IMR-90 (cell line): ENCODE results near the gene TP63. TPM values are rescaled to one million over a fixed set of nuclear protein-coding genes. Genes with fewer than 3 reads are reported as not detected.

Source experiments
- ATAC-seq: fragments of 200-7000 bp; cut with Tn5 transposase; 2 replicates; pipeline ENCODE4 v1.9.1; 2020; ENCODE audit warnings: low read depth, mild to moderate bottlenecking, moderate library complexity
- BruUV-seq: library from RNA; stranded (reverse); fragments of 400-500 nt; replicated peaks from 2 replicates; lab custom pipeline; 2021; lab: Mats Ljungman, UMichigan
- CTCF ChIA-PET: fragments of 300-600 bp; formaldehyde crosslinking; extraction: SDS; loops from one replicate; lab custom pipeline; 2021; ENCODE audit warnings: antibody characterized with exemption; lab: Yijun Ruan, JAX
- POLR2A ChIA-PET: fragments of 300-600 bp; sonication (Branson Sonifier 250); formaldehyde crosslinking; loops from one replicate; lab custom pipeline; 2022; ENCODE audit warnings: antibody characterized with exemption; ENCODE audit not compliant: unreplicated experiment; lab: Charles Lee
- DNase-seq: peaks from one replicate; pipeline ENCODE4 v3.0.0; 2013
- H2AFZ ChIP-seq: replicated peaks from 2 replicates; pipeline ENCODE3; 2013; ENCODE audit warnings: low read length, mild to moderate bottlenecking; ENCODE audit not compliant: poor library complexity
- H2AK5ac ChIP-seq: 2 replicates; pipeline ENCODE4 v1.6.1; 2013; ENCODE audit warnings: low read depth, low read length, inconsistent platforms
- H2AK9ac ChIP-seq: replicated peaks from 2 replicates; pipeline ENCODE3; 2013; ENCODE audit warnings: mild to moderate bottlenecking, low read depth, low read length, moderate library complexity; ENCODE audit not compliant: poor library complexity
- H2BK120ac ChIP-seq: 2 replicates; pipeline ENCODE4 v1.6.1; 2013; ENCODE audit warnings: low read depth, low read length, inconsistent platforms
- H2BK15ac ChIP-seq: 3 replicates; pipeline ENCODE4 v1.6.1; 2013; ENCODE audit warnings: low read depth, low read length, inconsistent platforms
- H2BK20ac ChIP-seq: 2 replicates; pipeline ENCODE4 v1.6.1; 2013; ENCODE audit warnings: low read depth, mild to moderate bottlenecking, inconsistent platforms, low read length, moderate library complexity
- H2BK5ac ChIP-seq: 2 replicates; pipeline ENCODE4 v1.6.1; 2013; ENCODE audit warnings: mild to moderate bottlenecking, low read depth, low read length, inconsistent platforms; ENCODE audit not compliant: poor library complexity, severe bottlenecking
- H3K14ac ChIP-seq: replicated peaks from 2 replicates; pipeline ENCODE4 v1.6.1; 2013; ENCODE audit warnings: low read depth, low read length, inconsistent platforms
- H3K18ac ChIP-seq: 2 replicates; pipeline ENCODE4 v1.6.1; 2013; ENCODE audit warnings: low read depth, low read length, control low read depth
- H3K23ac ChIP-seq: 2 replicates; pipeline ENCODE4 v1.6.1; 2013; ENCODE audit warnings: low read depth, low read length, inconsistent platforms
- H3K27ac ChIP-seq: 2 replicates; pipeline ENCODE4 v1.5.1; 2013; ENCODE audit warnings: mild to moderate bottlenecking, control low read depth, low read length; ENCODE audit not compliant: insufficient read depth
- H3K27me3 ChIP-seq: 2 replicates; pipeline ENCODE4 v1.6.1; 2013; ENCODE audit warnings: low read length; ENCODE audit not compliant: control insufficient read depth, insufficient read depth
- H3K36me3 ChIP-seq: 2 replicates; pipeline ENCODE4 v1.6.1; 2013; ENCODE audit warnings: low read length, mixed read lengths; ENCODE audit not compliant: control insufficient read depth, insufficient read depth
- H3K4ac ChIP-seq: 2 replicates; pipeline ENCODE4 v1.6.1; 2013; ENCODE audit warnings: low read depth, low read length, inconsistent platforms
- H3K4me1 ChIP-seq: 2 replicates; pipeline ENCODE4 v1.6.1; 2013; ENCODE audit warnings: low read length, mixed read lengths; ENCODE audit not compliant: control insufficient read depth, insufficient read depth
- H3K4me2 ChIP-seq: 2 replicates; pipeline ENCODE4 v1.6.1; 2013; ENCODE audit warnings: low read depth, mild to moderate bottlenecking, control low read depth, low read length, moderate library complexity
- H3K4me3 ChIP-seq: 2 replicates; pipeline ENCODE4 v1.5.1; 2013; ENCODE audit warnings: low read depth, mild to moderate bottlenecking, control low read depth, low read length, moderate library complexity; ENCODE audit not compliant: insufficient read depth
- H3K56ac ChIP-seq: 2 replicates; pipeline ENCODE4 v1.6.1; 2013; ENCODE audit warnings: low read length, inconsistent platforms; ENCODE audit not compliant: insufficient read depth; ENCODE audit errors: extremely low read depth
- H3K79me1 ChIP-seq, 2 experiments: 2 replicates each; pipeline ENCODE4 v1.6.1; 2013; ENCODE audit warnings: low read length in 2 of 2, inconsistent platforms in 1 of 2, low read depth in 1 of 2
- H3K9ac ChIP-seq: 2 replicates; pipeline ENCODE4 v1.6.1; 2013; ENCODE audit warnings: low read depth, low read length, control low read depth
- H3K9me1 ChIP-seq: 2 replicates; pipeline ENCODE4 v1.6.1; 2013; ENCODE audit warnings: low read length, inconsistent platforms; ENCODE audit not compliant: insufficient read depth
- H3K9me3 ChIP-seq: 2 replicates; pipeline ENCODE4 v1.6.1; 2013; ENCODE audit warnings: low read length; ENCODE audit not compliant: control insufficient read depth, insufficient read depth
- H4K20me1 ChIP-seq: 2 replicates; pipeline ENCODE4 v1.6.1; 2013; ENCODE audit warnings: low read length, inconsistent platforms; ENCODE audit not compliant: insufficient read depth
- H4K5ac ChIP-seq: 2 replicates; pipeline ENCODE4 v1.6.1; 2013; ENCODE audit warnings: mild to moderate bottlenecking, low read depth, low read length, control low read depth
- H4K8ac ChIP-seq, 2 experiments: 2 replicates each; pipeline ENCODE4 v1.6.1; 2013; ENCODE audit warnings: low read depth in 2 of 2, low read length in 2 of 2, control low read depth in 1 of 2, inconsistent platforms in 1 of 2
- H4K91ac ChIP-seq: 2 replicates; pipeline ENCODE4 v1.6.1; 2013; ENCODE audit warnings: low read depth, low read length, inconsistent platforms; ENCODE audit not compliant: insufficient read depth
- BHLHE40 ChIP-seq: fragments of 150-350 bp; IDR thresholded peaks from 2 replicates; pipeline ENCODE4 v1.6.1; 2016; ENCODE audit warnings: mild to moderate bottlenecking, low read depth, low read length
- CEBPB ChIP-seq: IDR thresholded peaks from 2 replicates; pipeline ENCODE4 v1.6.1; 2012; ENCODE audit warnings: low read depth, low read length, improper control_type of control experiment
- CTCF ChIP-seq: conservative IDR thresholded peaks from 2 replicates; pipeline ENCODE4 v1.5.1; 2012; ENCODE audit warnings: mild to moderate bottlenecking, low read depth, low read length, improper control_type of control experiment
- ELK1 ChIP-seq: fragments of 150-350 bp; IDR thresholded peaks from 2 replicates; pipeline ENCODE4 v1.6.1; 2016; ENCODE audit warnings: low read depth, mild to moderate bottlenecking, low read length, moderate library complexity, borderline replicate concordance
- MAFK ChIP-seq: IDR thresholded peaks from 2 replicates; pipeline ENCODE4 v1.6.1; 2012; ENCODE audit warnings: low read depth, low read length, improper control_type of control experiment
- MAZ ChIP-seq: IDR thresholded peaks from 2 replicates; pipeline ENCODE4 v1.6.1; 2012; ENCODE audit warnings: low read depth, mild to moderate bottlenecking, low read length, improper control_type of control experiment, moderate library complexity, borderline replicate concordance
- MXI1 ChIP-seq: IDR thresholded peaks from 2 replicates; pipeline ENCODE4 v1.6.1; 2012; ENCODE audit warnings: low read depth, mild to moderate bottlenecking, low read length, moderate library complexity, borderline replicate concordance
- NFE2L2 ChIP-seq: fragments of 150-350 bp; IDR thresholded peaks from 2 replicates; pipeline ENCODE4 v1.6.1; 2016; ENCODE audit warnings: low read depth, mild to moderate bottlenecking, low read length
- RCOR1 ChIP-seq: IDR thresholded peaks from 2 replicates; pipeline ENCODE4 v1.6.1; 2012; ENCODE audit warnings: mild to moderate bottlenecking, low read length, improper control_type of control experiment; ENCODE audit not compliant: insufficient replicate concordance
- RFX5 ChIP-seq: IDR thresholded peaks from 2 replicates; pipeline ENCODE4 v1.8.0; 2012; ENCODE audit warnings: low read depth, mild to moderate bottlenecking, low read length, moderate library complexity
- SMC3 ChIP-seq: fragments of 150-350 bp; IDR thresholded peaks from 2 replicates; pipeline ENCODE4 v1.6.1; 2016; ENCODE audit warnings: low read depth, mild to moderate bottlenecking, antibody characterized with exemption, low read length, moderate library complexity
- USF2 ChIP-seq: fragments of 150-350 bp; IDR thresholded peaks from 2 replicates; pipeline ENCODE4 v1.6.1; 2017; ENCODE audit warnings: mild to moderate bottlenecking, antibody characterized with exemption, low read length, low read depth
- WGBS, 2 experiments: methylation state at CpG; one replicate each; pipeline versions ENCODE4 v1.1.5 to v1.1.7; 2013; ENCODE audit warnings: missing lambda C conversion rate in 2 of 2; ENCODE audit not compliant: insufficient read length in 1 of 2; ENCODE audit errors: extremely low coverage in 2 of 2; 5-methylcytosine and 5-hydroxymethylcytosine counted together
- dilution Hi-C: fragments of 300-500 bp; cut with HindIII; formaldehyde crosslinking; loops from one replicate; pipeline ENCODE4 v1.14.3; 2018; ENCODE audit warnings: low sequenced_read_pairs; ENCODE audit not compliant: unreplicated experiment
- in situ Hi-C: fragments of 300-500 bp; cut with MboI; formaldehyde crosslinking; loops from 3 replicates; pipeline ENCODE4 v1.14.3; 2019; ENCODE audit warnings: low sequenced_read_pairs, inconsistent platforms, mixed read lengths
- intact Hi-C: fragments of 100-400 bp; cut with micrococcal nuclease; formaldehyde crosslinking; loops from 2 replicates; pipeline ENCODE4 v1.10.0; 2022
- polyA plus RNA-seq, 3 experiments: library from polyadenylated mRNA; depleted of rRNA; stranded (reverse); fragments of >200 nt; gene quantifications; 2 replicates each; pipeline ENCODE4 v1.2.3, GENCODE V29; 2012; ENCODE audit warnings: low replicate concordance in 1 of 3
- total RNA-seq: library from RNA; depleted of rRNA; stranded (reverse); fragments of >200 nt; gene quantifications from 2 replicates; pipeline ENCODE4 v1.2.3, GENCODE V29; 2012

The TP63 gene
- total and polyA plus RNA-seq, 2 of the 4 experiments (the other 2 are of a cell fraction): not detected

- no peak overlapping the region for H2BK20ac ChIP-seq
- dilution Hi-C loops (no loop called here), intact Hi-C loops (no loop called here), in situ Hi-C loops (no loop called here)
- DNase-seq (no peak), ATAC-seq (no peak)
- H4K91ac ChIP-seq: no peak overlapping the region
- H3K4me2 ChIP-seq: no peak overlapping the region
- H3K79me1 ChIP-seq: no peaks in the 10 kb centered on the region
- H3K18ac ChIP-seq: no peak overlapping the region
- H2AFZ ChIP-seq: no peak overlapping the region
- H3K9me1 ChIP-seq: no peaks in the 10 kb centered on the region
- no peak overlapping the region for H3K56ac ChIP-seq
- BruUV-seq: no TSS peak
- ChIA-PET POLR2A (no interaction called here), CTCF (no interaction called here)
- no peak overlapping the region for H2AK9ac ChIP-seq
- no peak overlapping the region for H3K9ac ChIP-seq
- H2BK15ac ChIP-seq: no peak overlapping the region
- no peak overlapping the region for H3K4ac ChIP-seq
- no peaks in the 10 kb centered on the region for H3K4me1 ChIP-seq
- H2BK5ac ChIP-seq: no peak overlapping the region
- H2BK120ac ChIP-seq: no peak overlapping the region
- 17% methylated on average over 1 of the region's 3 CpGs; no CpG with 5 or more reads in 1 of the 2 experiments for WGBS, 2 experiments
- H3K14ac ChIP-seq: no peak overlapping the region
- no peaks in the 10 kb centered on the region for H3K36me3 ChIP-seq
- H4K8ac ChIP-seq: no peak overlapping the region
- TF ChIP-seq RFX5 (no peak), SMC3 (no peak), CTCF (no peak), NFE2L2 (no peak), MAZ (no peak), ELK1 (no peak), MAFK (no peak), USF2 (no peak), CEBPB (no peak), BHLHE40 (no peak), RCOR1 (no peak), MXI1 (no peak)
- H4K20me1 ChIP-seq: no peaks in the 10 kb centered on the region
- H3K23ac ChIP-seq: no peak overlapping the region
- H3K27ac ChIP-seq: no peak overlapping the region
- no peak overlapping the region for H4K5ac ChIP-seq
- no peaks in the 10 kb centered on the region for H3K9me3 ChIP-seq
- peaks cover 5% of the 10 kb centered on the region; the same call in 1 of the 2 replicates for H3K27me3 ChIP-seq
- H2AK5ac ChIP-seq: no peak overlapping the region
- H3K4me3 ChIP-seq: no peak overlapping the region
These were observed 163.3 kb downstream of the TP63 start for GRCh38 chr3:189794518-189794917.
